ENCODE data around the gene GUCY2C.

GUCY2C gene

DNA sequence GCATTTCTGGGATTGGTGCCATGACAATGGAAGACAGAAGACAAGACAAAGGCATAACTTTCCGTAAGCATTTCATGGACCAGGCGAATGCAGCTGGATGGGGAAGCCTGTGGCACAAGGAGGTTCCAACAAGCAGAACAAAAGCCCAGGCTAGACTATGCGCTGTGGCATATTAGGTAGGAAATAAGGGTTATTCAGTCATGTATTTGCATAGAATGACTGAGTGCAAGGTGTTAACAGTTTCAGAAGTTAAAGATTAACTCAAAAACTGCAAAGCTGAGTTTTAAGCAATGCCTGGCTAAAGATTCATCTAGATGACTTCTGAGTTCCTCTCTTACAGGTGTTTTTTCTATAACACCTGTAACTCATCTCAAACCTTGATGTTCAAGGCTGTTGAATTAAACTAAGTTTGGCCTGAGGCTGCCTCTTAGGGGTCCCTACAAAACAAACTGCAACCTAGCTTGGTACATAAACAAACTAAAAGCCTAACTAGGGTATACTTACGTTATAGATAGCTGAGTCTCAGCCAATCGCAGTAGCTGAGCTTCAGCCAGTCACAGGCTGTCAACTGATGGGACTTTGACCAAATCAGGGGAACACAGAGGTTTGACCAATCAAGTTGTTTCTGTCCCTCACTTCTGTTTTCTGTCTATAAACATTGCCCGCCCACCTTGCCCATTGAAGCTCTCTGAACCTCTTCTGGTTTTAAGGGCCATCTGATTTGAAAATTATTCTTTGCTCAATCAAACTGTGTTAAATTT lies 76.5 kb downstream of the GUCY2C start:
- H3K27ac Mint-ChIP-seq: no peak overlapping the region
- H3K27me3 Mint-ChIP-seq (ENCODE audit: low read depth, poor library complexity): peaks cover 3% of the 10 kb centered on the region
- TF ChIP-seq, protein P1, sequence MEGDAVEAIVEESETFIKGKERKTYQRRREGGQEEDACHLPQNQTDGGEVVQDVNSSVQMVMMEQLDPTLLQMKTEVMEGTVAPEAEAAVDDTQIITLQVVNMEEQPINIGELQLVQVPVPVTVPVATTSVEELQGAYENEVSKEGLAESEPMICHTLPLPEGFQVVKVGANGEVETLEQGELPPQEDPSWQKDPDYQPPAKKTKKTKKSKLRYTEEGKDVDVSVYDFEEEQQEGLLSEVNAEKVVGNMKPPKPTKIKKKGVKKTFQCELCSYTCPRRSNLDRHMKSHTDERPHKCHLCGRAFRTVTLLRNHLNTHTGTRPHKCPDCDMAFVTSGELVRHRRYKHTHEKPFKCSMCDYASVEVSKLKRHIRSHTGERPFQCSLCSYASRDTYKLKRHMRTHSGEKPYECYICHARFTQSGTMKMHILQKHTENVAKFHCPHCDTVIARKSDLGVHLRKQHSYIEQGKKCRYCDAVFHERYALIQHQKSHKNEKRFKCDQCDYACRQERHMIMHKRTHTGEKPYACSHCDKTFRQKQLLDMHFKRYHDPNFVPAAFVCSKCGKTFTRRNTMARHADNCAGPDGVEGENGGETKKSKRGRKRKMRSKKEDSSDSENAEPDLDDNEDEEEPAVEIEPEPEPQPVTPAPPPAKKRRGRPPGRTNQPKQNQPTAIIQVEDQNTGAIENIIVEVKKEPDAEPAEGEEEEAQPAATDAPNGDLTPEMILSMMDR (IDR thresholded peaks at IDR 0.05): no peak
- H3K36me3 Mint-ChIP-seq (ENCODE audit: low read depth): peaks cover 6% of the 10 kb centered on the region
- no peak for DNase-seq
- no peaks in the 10 kb centered on the region for H3K4me1 Mint-ChIP-seq
- no peak overlapping the region for H3K4me3 Mint-ChIP-seq
- no peaks in the 10 kb centered on the region for H3K9me3 Mint-ChIP-seq

DNA sequence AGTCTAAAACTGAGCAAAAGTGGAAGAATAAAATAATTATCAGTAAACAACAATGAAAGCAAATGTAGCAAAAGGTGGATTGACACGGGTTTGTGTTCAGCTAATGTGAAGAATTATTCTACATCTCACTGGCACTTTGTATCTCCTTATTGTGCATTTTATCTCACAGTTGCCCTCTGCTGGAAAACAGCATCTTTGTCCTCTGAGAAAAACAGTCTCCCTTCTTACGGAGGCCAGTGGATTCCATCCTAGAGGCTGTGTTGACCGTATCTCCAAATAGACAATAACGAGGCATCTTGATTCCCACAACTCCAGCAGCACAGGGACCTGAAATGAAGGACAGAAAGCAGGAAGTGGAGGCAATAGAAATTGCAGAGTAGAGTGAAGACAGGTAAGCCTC lies 77.4 kb downstream of the GUCY2C start:
- Mint-ChIP-seq H3K4me3 (no peak overlapping the region), H3K27ac (no peak overlapping the region), H3K4me1 (no peaks in the 10 kb centered on the region), H3K27me3 (ENCODE audit: low read depth, poor library complexity) (peaks cover 3% of the 10 kb centered on the region), H3K36me3 (ENCODE audit: low read depth) (peaks cover 6% of the 10 kb centered on the region), H3K9me3 (no peaks in the 10 kb centered on the region)
- DNase-seq: no peak
- TF ChIP-seq, protein P1 (IDR thresholded peaks at IDR 0.05): no peak

DNA sequence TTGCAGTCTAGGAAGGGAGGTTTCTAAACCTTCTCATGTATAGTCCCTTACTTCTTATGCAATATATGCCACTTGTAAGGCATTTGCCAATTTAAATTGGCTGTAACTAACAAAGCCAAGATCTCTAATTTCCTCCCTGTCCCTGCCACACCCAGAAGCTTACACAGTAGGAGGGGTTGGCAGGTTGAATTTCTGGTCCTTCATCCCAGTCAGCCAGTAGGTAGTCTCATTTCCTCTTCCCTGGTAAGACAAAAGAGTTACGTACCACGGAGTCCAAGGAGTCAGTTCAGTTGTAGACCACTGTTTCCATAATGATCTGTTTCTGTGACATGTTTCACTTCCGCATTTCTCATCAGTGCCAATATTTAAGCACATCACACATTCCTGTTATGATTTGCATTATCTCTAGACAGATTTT lies 81.7 kb downstream of the GUCY2C start:
- peaks cover 9% of the 10 kb centered on the region for H3K36me3 Mint-ChIP-seq (ENCODE audit: low read depth)
- H3K27ac Mint-ChIP-seq: no peak overlapping the region
- H3K4me1 Mint-ChIP-seq: no peaks in the 10 kb centered on the region
- no peak for DNase-seq
- H3K4me3 Mint-ChIP-seq: no peak overlapping the region
- TF ChIP-seq, protein P1 (IDR thresholded peaks at IDR 0.05): no peak
- peaks cover 3% of the 10 kb centered on the region for H3K27me3 Mint-ChIP-seq (ENCODE audit: low read depth, poor library complexity)
- H3K9me3 Mint-ChIP-seq: peaks cover 19% of the 10 kb centered on the region

DNA sequence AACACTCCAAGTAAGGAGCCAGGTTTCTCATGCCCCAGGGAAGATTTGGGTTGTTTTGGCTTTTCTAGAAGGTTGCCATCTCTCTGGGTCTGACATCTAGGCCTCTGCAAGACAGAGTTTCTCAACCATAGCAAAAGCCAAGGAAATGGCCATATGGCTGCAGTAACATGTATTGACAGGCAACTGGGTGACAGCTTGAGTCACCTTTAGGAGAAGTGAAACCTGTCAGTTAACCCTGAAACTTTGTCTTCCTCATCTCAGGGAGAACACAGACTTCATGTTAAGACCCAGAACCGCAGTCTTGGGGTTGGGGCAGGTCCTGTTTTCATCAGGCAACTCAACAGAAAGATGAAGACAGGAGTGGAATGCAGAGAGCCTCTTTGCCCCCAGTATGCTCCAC lies 82.7 kb downstream of the GUCY2C start:
- Mint-ChIP-seq H3K27ac (no peak overlapping the region), H3K4me3 (no peak overlapping the region), H3K27me3 (ENCODE audit: low read depth, poor library complexity) (peaks cover 3% of the 10 kb centered on the region), H3K36me3 (ENCODE audit: low read depth) (peaks cover 13% of the 10 kb centered on the region), H3K9me3 (peaks cover 27% of the 10 kb centered on the region), H3K4me1 (no peaks in the 10 kb centered on the region)
- TF ChIP-seq, protein P1 (IDR thresholded peaks at IDR 0.05): no peak
- DNase-seq: no peak

DNA sequence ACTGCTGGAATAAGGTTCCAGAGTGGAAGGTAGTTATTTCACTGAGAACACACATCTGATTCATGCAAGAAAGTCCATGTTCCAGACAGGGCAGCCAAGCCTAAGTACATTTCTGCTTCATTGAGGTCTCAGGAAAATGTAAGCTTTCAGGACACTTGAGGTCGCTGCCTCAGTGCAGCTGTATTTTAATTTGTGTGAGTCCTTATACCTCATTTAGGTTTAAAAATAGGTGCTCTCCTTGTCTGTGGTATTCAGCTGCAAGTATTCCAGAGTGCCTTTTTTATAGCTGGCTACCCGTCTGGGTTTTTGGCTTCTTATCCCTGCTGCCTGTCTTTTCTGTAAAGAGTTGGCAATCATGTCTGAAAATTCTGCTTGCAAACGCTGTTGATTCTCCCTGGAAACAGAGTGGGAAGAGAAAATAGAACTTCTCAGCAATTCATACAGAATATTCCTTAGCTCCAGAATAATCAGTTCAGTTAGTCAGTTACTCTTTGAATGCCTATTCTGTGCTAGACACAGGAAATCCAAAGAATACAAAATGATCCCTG lies 83.4 kb downstream of the GUCY2C start:
- TF ChIP-seq, protein P1 (IDR thresholded peaks at IDR 0.05): no peak
- no peak overlapping the region for H3K4me3 Mint-ChIP-seq
- no peak overlapping the region for H3K27ac Mint-ChIP-seq
- no peak for DNase-seq
- H3K9me3 Mint-ChIP-seq: peaks cover 35% of the 10 kb centered on the region
- peaks cover 17% of the 10 kb centered on the region for H3K36me3 Mint-ChIP-seq (ENCODE audit: low read depth)
- H3K4me1 Mint-ChIP-seq: no peaks in the 10 kb centered on the region
- peaks cover 3% of the 10 kb centered on the region for H3K27me3 Mint-ChIP-seq (ENCODE audit: low read depth, poor library complexity)

DNA sequence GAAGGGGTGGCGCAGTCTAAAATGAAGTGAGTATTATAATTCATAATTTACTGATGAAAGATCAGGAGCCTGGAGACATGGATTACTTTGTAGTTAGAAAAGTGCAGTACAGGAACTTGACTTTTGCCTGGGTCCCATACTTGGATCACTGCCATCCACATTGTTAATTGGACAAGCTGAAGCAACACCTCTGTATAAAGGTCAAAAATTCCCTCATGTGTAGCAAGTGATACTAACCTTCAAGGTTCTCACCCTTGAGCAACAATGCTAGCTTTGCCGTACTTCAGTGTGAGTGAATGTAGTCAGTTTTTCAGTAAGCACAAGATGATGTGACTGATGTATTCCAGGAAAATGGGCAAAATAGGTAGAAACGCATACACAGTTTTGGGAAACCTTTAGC lies 84.1 kb downstream of the GUCY2C start:
- Mint-ChIP-seq H3K4me1 (no peaks in the 10 kb centered on the region), H3K4me3 (no peak overlapping the region), H3K9me3 (peaks cover 42% of the 10 kb centered on the region), H3K27me3 (ENCODE audit: low read depth, poor library complexity) (no peaks in the 10 kb centered on the region), H3K36me3 (ENCODE audit: low read depth) (peaks cover 20% of the 10 kb centered on the region), H3K27ac (no peak overlapping the region)
- TF ChIP-seq, protein P1 (IDR thresholded peaks at IDR 0.05): no peak
- no peak for DNase-seq

All from nephron progenitor cell (in vitro differentiated cells).